Transverse colon (tissue), 3 donors: Measurements from ENCODE around the gene NPC1L1.

Experiments used
- CTCF ChIP-seq, 5 experiments: fragments of 200-600 bp in 3 of 5; fragments of 450-650 bp in 2 of 5; sonication (generic) in 3 of 5; IDR thresholded peaks; 1 replicate in 2 of 5; 2 replicates in 3 of 5; pipeline ENCODE4 v1.5.1; 2016 to 2017; ENCODE audit warnings: antibody characterized with exemption in 5 of 5, inconsistent platforms in 3 of 5, mild to moderate bottlenecking in 2 of 5, moderate library complexity in 1 of 5
- POLR2A ChIP-seq: fragments of 450-650 bp; IDR thresholded peaks from one replicate; pipeline ENCODE4 v1.6.1; 2016; ENCODE audit warnings: antibody characterized with exemption, mild to moderate bottlenecking, moderate library complexity

- TF ChIP-seq CTCF (IDR thresholded peaks at IDR 0.05) (no peak), POLR2A (no peak)
Observed at GRCh38 chr7:44471850-44472249, 69.3 kb downstream of the NPC1L1 start.
